ENCODE results near the gene IGSF9B. TPM values are rescaled to one million over a fixed set of nuclear protein-coding genes. Genes with fewer than 3 reads are reported as not detected.

Gene IGSF9B
- total RNA-seq, 1 experiment from 2014 or later: 0.07 TPM

Other genes starting within 250 kb of the IGSF9B start
- not detected in 2 replicates for gene SPATA19, start 111.5 kb downstream of the IGSF9B start, total RNA-seq (2014; rRNA removed; shearing (Covaris generic); ENCODE audit: low replicate concordance)
- gene JAM3, start 112.1 kb upstream of the IGSF9B start, total RNA-seq (2014; rRNA removed; shearing (Covaris generic); ENCODE audit: low replicate concordance): not detected in 2 replicates